Non-pigmented ciliary epithelial cell (primary cell): ENCODE results near the gene CLIC4.
"Not testable (repeated sequence)": the region's sequence is repeated elsewhere in the genome, so short reads cannot be mapped to it uniquely, and the experiment has no call there.

Experiments
- DNase-seq: peaks from one replicate; pipeline ENCODE4 v3.0.0-alpha.2; 2010; ENCODE audit warnings: low read depth

The CLIC4 gene

DNA sequence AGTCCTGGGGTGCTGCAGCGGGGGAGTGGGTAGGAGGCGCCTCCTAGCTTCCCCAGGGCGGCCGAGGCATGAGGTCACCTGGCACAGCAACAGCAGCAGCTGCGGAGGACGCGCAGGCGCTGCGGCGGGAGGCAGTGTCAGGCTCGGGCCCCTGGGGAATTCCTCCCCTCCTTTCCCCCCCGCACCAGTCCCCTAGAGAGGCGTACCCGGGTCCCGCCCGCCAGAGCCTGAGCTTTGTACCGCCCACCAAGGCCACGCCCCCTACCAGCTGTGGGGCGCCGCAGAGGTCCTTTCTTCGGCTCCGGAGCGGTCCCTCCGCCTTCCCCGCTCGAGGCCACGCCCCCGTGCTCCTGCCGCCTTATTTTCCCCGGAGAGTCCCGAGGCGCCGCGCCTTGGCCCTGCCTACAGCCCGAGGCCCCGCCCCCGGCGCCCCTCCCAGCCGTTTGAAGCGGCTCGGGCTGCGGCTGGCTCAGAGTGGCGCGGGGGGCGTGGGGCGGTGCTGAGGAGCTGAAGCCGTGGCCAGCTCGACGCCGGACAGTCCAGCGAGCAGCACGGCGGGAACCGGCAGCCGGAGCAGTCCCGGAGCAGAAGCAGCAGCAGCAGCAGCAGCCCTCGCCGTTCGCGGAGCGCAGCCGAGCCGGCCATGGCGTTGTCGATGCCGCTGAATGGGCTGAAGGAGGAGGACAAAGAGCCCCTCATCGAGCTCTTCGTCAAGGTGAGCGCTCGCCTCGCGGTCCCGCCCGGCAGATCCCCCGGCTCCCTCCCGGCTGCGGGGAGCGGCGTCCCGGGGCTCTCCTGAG lies at the start of gene CLIC4:
Gene CLIC4, plus strand, starts transcription at position 537 of the 800 bp plus-strand sequence. Its CDS starts 107 bp downstream, at position 644.
- peak; percentile 92 for DNase-seq

DNA sequence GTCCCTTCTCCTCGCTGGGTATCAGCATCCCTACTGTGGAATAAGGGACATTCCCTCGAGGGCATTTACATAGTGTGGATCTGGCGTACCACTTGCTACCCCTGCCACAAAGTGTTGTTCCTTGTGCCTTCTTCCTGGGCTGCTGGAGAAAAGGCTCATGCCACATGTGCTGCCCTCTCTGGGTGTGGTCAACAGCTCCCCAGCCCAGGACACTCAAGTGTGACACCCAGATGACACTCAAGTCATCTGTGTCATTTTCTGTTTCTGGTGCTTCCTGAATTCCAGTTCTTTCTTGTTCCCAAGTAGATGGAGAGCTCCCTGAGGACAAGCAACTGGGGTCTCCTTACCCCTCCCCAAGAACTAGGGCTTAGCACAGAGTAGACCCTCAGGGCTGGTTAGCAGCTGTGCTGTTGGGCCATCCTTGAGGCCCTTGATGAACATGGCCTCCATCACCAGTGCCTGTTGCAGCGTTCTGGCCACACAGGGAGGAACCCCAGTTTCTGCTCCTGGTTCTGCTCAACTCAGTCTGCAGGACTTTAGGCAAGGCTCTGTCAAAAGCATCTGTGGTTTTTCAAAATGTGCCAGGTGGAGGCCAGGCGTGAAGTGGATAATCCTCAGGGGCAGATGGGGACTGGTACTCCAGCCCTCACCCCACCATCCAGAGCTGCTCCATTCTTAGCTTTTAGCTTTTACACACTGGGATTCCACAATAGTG lies 49.0 kb upstream of the CLIC4 start:
- DNase-seq = no peak

DNA sequence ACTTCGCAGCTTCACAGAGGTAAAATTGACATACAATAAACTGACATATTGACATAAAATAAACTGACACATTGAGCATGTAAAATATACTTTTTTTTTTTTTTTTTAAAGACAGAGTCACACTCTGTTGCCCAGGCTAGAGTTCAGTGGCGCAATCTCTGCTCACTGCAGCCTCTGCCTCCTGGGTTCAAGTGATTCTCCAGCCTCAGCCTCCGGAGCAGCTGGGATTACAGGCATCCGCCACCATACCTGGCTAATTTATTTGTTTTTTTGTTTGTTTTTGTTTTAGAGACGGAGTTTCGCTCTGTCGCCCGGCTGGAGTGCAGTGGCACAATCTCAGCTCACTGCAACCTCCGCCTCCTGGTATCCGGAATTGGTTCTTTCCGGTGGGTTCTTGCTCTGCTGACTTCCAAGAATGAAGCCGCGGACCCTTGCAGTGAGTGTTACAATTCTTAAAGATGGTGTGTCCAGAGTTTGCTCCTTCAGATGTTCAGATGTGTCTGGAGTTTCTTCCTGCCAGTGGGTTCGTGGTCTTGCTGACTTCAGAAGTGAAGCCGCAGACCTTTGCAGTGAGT lies 48.4 kb upstream of the CLIC4 start:
- no peak for DNase-seq

DNA sequence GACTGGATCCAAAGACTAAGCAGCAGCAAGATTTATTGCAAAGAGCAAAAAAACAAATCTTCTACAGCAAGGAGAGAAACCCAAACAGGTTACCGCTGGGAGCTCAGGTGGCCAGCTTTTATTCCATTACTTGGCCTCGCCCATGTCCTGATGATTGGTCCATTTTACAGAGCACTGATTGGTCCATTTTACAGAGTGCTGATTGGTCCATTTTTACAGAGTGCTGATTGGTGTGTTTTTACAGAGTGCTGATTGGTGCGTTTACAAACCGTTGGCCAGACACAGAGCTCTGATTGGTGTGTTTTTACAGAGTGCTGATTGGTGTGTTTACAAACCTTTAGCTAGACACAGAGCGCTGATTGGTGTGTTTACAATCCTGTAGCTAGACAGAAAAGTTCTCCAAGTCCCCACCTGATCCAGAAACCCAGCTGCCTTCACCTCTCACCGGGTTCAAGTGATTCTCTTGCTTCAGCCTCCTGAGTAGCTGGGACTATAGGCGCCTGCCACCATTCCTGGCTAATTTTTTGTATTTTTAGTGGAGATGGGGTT lies 47.7 kb upstream of the CLIC4 start:
- DNase-seq = not testable (repeated sequence)

DNA sequence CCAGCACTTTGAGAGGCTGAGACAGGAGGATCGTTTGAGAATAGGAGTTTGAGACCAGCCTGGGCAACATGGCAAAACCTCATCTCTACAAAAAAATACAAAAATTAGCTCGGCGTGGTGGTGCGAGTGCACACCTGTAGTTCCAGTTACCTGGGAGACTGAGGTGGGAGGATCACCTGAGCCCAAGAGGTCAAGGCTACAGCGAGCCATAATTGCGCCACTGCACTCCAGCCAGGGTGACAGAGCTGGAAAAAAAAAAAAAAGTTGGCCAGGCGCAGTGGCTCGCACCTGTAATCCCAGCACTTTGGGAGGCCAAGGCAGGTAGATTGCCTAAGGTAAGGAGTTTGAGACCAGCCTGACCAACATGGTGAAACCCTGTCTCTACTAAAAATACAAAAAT lies 46.9 kb upstream of the CLIC4 start:
- DNase-seq = not testable (repeated sequence)

DNA sequence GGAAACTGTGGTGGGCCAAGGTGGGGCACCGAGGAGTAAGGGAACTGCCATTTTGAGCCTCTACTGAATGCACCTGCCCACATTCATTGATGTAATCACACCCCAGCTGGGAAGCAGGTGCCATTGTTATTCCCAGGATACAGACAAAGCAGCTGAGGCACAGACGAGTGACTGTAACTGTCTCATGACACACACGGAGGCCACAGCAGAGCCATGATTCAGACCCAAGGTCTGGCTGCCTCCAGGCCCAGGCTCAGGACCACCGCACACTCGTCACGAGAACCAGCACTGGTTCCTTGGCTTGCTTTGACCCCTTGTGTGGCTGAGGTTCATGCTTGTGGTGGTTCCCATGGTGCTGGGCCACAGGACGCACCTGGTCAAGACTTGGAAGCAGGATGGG lies 45.6 kb upstream of the CLIC4 start:
- DNase-seq = no peak

DNA sequence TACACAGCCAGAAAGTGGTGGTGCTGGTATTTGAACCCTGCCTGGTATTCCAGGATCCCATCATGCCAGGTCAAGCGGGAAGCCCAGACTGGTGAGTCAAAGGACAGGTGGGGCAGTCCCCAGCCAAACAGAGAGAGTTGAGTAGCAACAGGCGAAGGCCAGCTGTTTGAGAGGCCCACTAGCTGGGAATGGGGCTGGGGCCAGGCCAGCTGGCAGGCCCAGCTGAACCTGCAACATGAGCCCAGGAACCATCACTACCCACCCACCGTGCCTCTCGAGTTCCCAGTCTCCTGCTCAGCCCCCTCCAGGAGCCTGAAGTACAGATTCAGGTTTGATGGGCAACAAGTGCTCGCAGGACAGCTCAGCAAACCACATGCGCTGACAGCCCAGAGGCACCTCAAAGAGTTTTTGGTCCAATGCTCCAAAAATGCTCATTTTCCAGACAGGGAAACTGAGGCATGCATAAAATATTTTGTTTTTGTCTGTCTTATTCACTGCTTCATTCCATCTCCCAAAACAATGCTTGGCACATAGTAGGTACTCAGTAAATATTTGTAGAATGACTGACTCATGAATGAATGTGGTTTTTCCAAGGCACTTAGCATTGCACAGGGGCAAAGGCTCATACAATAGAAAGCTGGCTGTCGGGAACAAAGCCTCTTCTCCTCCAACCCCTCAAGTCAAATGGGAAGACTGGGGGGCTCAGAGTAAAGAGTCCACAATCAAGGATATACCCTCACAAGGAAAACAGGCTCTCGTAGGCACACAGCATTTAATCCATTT lies 42.5 kb upstream of the CLIC4 start:
- no peak for DNase-seq

DNA sequence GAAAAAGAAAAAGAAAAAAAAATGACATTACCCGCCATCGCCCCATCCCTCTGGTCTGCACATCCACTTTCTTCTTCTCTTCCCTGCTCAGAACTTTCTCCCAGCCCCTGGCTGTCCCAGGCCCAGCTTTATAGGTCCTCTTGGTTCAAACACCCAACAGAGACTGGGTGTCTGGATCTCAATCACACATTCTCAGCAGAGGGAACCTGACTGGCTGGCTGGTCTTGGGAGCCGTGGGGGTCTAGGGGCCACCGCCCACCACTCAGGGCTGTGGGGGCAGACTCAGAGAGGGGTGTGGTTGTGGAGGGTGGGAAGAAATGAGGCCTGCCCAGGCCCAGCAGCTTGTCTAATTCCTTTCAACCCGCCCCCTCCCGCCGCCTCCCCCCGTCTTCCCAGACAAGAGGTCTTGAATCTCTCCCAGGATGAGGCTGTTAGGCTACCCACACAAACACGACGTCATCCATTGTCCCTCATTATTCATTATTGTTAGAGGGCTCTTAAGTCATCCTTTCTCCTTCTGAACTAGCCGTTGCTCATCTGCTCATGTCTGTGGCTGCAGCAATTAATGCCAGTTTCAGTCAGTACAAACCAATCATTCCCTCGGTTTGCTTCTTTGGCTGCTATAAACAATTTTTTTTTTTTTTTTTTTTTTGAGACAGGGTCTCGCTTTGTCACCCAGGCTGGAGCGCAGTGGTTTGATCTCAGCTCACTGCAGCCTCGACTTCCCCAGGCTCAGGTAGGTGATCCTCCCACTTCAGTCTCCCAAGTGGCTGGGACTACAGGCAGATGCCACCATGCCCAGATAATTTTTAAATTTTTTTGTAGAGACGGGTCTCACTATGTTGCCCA lies 40.6 kb upstream of the CLIC4 start:
- no peak for DNase-seq

DNA sequence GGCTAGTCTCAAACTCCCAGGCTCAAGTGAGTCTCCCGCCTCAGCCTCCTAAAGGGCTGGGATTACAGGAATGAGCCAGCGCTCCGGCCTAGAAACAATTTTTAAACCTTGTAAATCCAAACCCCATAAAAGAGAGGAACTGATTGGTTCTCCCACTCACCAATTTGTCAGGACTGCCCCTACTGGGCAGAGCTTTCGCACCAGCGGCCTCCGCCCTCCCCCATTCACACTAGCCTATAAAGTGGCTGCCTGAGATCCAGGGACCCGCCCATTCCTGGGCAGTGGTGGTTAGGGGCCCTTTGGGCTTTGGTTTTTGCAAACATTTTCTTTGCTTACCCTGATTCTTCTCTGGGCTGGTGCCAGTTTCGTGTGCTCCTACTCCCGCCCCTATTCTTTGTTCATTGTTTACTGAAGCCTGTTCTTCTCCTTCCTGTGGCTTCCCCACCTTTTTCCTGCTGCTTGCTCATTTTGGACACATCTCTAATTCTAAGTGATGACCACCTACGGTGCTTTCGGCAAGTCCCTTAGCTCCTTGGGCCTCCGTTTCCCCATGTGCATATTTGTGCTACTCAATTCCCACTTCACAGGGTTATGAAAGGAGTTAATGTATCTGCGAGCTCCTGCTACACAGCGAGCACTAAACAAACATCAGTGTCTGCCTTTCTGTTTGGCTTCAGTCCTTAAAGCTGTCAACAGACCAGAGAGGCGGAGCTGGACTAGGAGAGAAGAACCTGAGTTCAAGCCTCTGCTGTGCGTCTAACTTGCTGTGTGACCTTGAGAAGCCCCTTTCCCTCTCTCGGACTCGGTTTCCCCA lies 39.8 kb upstream of the CLIC4 start:
- DNase-seq = no peak

DNA sequence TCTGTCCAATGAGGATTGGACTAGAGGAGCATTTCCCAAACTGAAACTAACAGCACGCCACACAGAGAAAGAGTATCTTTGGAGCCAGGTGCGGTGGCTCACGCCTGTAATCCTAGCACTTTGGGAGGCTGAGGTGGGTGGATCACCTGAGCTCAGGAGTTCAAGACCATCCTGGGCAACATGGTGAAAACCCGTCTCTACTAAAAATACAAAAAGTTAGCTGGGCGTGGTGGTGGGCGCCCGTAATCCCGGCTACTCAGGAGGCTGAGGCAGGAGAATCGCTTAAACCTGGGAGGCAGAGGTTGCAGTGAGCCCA lies 39.2 kb upstream of the CLIC4 start:
- not testable (repeated sequence) for DNase-seq

DNA sequence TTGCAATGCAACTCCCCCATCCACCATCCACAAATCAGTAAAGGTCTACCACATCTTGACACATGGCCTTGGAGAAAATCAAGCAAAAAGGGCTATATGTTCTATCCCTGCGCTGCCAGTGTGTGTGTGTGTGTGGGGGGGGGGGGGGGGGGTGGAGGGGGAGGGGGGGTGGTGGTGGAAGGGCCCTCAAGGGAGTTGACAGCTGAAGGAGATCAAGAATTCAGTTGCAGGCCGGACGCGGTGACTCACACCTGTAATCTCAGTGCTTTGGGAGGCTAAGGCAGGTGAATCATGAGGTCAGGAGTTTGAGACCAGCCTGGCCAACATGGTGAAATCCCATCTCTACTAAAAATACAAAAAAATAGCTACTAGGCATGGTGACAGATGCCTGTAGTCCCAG lies 37.6 kb upstream of the CLIC4 start:
- DNase-seq = no peak

DNA sequence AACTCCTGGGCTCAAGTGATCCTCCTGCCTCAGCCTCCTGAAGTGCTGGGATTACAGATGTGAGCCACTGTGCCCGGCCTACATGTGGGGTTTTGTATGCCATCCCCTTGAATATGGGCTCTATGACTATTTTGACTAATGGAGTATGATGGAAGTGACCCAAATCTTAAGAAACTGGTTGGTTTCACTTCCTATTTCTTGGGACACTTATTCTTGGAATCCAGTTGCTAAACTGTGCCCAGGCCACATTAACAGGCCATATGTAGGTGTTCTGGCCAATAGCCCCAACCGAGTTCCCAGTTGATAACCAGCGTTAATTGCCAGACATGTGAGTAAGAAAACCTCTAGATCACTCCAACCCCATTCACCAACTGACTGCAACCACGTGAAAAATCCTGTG lies 36.3 kb upstream of the CLIC4 start:
- no peak for DNase-seq

DNA sequence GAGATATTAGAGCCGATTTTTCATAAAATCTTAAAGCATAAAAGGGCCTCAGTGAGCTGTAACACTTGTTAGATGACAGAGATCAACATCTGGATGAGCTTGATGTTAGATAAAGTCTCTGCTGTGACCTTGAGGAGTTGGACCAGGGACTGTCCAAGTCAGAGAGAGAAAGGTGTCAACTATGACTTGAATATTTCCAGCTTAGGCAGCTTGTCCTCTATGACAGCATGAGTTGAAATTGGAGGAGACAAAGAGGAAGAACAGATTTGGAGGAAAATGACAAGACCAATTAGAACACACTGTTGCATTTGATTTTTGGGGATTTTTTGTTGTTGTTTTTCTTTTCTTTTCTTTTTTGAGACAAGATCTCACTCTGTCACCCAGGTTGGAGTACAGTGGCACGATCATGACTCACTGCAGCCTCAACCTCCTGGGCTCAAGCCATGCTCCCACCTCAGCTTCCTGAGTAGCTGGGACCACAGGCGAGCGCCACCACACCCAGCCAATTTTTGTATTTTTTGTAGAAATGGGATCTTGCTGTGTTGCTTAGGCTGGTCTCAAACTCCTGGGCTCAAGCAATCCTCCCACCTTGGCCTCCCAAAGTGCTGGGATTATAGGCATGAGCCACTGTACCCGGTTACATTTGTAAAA lies 35.3 kb upstream of the CLIC4 start:
- no peak for DNase-seq

DNA sequence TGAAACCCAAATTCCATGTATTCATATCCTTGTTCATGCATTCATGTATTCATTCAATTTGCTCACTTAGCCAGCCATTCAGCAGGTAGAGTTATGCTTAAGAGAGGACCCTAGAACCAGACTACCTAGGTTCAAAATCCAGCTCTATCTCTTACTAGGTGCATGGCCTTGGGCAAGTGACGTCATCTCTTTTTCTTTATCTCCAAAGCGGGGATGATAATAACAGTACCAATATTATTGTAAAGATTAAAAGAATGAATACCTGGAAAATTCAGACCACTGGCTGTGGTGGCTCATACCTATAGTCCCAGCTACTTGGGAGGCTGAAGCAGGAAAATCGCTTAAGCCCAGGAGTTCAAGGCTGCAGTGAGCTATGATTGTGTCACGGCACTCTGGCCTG lies 33.9 kb upstream of the CLIC4 start:
- DNase-seq = no peak

DNA sequence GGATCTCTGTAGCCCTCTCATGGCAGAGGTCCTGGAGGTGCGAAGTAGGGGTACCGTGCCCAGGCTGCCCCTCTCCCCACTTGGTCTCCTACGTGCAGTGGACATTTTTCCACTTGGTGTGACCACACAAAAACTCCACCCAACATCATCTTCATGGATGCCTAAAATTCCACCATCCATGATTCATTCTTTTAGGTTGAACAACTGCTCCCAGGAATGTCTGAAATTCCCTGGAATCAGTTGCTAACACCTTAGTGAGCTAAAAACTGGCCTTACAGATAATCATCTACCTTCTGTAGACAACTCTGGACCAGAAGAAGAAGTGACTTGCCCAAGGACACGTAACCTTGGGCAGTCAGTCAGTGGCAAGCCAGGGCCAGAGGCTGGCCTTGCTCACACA lies 32.1 kb upstream of the CLIC4 start:
- DNase-seq = no peak

DNA sequence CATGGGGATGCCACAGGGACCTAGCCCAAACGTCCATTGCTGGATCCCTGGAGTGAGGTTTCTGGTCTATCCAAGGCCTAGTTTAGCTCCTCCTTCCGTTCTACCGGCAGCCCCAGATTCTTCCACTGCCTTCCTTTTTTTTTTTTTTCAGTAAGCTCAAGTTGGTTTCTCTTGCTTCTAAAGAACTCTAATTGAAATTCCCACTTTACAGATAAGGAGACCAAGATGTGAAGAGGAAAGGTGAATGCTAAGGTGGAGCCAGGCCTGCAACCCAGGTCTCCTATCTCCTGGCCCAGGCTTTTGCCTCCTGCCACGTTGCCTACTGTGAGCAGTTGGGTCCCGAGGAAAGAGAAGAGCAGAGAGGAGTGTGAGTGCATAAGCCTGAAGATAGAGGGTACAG lies 31.5 kb upstream of the CLIC4 start:
- no peak for DNase-seq

DNA sequence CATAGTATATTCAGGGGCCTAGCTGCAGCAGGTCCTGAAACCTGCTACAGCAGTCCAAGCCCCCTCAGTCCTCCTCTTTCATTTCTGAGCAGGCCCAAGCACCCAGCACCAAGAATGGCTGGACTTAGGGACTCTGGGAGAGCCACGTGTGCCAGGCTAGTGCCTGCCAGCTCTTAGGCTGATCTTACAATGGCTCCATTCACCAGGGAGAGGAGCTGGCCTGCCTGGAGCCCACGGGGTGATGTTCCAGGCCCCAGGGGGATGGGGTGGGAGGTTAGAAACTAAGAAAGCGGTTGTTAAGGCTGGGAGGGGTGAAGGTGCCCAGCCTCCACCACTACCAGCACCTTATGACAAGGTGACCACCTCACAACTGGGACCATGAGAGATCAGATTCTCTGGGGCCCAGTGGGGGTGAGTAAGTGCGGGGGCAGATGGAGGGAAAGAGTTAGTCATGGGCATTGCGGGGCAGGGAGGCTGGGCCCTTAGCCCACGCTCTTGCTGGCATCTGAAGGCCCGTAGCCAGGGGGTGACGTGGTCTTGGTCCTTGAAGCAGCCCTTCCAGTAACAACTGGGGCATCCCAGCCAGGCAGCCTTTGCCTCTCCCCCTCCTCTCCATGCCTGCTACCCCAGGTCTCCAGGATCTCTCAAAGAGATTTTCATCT lies 30.3 kb upstream of the CLIC4 start:
- DNase-seq = no peak

DNA sequence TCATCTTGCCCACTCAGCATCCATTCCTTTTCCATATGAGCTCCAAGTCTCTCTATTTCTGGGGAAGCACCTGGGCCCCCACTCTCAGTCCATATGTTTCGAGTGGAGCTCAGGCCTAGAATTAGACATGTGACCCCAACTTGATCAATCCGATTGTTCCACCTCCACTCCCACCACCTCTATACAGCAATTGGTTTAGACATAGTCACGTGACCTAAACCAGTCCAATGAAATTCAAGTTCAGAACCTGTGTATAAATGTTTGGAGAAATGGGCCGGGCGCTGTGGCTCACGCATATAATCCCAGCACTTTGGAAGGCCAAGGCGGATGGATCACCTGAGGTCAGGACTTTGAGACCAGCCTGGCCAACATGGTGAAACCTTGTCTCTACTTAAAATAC lies 29.6 kb upstream of the CLIC4 start:
- DNase-seq = no peak

DNA sequence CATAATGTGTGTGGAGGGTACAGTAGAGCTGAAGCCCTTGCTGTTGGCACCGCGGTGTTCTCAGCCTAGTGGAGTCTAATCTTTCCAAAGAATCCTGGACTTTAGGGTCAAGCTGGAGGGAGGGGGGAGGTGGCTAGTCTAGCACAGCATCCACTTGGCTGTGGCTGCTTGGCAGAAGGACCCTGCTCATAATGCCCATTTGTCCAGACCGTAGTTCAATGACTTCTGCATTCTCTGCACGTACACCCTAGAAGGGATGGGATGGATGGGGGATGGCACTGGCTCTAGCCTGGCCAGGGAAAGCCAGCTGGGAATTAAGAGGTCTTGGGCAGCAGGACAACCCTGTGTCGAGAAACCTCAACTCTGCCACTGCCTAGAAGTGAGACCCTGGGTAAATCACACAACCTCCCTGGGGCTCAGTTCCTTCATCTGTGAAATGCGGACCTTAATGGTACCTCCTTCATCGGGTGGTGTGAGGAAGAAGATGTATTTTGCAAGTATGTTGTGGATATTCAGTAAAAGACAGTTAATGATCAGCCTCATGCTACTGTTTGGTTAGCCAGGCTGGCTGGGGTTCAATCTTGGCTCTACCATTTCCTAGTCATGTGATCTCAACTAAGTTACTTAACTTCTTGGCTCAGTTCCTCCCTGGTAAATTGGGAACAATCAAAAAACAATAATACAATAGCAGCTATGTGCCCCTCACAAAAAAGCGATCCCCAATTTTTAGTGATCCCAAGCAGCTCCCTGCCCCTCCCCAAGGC lies 27.2 kb upstream of the CLIC4 start:
- no peak for DNase-seq
